22Rv1 (cell line): ENCODE data around the gene SFTPA2.
"Not testable (repeated sequence)": the region's sequence is repeated elsewhere in the genome, so short reads cannot be mapped to it uniquely, and the experiment has no call there.

Experiments used
- H3K27ac ChIP-seq: fragments of 450-650 bp; 2 replicates; pipeline ENCODE4 v1.5.1; 2017
- ZFX ChIP-seq: fragments of 450-650 bp; IDR thresholded peaks from 2 replicates; pipeline ENCODE4 v1.6.1; 2017; ENCODE audit warnings: antibody characterized with exemption, borderline replicate concordance
- TF ChIP-seq, protein P1 (sequence below): fragments of 450-650 bp; IDR thresholded peaks from 2 replicates; pipeline ENCODE4 v1.5.1; 2017; ENCODE audit warnings: mild to moderate bottlenecking

The SFTPA2 gene

DNA sequence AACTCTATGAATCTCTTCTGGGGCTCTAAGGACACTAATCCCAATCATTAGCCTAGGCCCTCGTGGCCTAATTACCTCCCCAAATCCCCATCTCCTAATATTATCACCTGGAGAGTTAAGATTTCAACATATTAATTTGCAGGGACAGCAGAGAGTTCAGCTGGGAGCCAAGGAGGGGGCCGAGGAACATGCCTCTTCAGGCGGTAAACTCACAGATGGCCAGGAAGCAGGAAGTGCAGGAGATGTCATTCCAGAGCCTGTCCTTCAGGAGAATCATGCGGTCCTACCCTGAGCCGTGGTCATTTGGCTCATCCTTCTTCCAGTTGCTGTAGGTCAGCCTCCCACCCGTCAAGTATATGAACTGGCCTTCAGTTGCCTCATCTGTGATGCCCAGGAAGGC lies 21.9 kb upstream of the SFTPA2 start:
- no peak for TF ChIP-seq ZFX
- TF ChIP-seq, protein P1, sequence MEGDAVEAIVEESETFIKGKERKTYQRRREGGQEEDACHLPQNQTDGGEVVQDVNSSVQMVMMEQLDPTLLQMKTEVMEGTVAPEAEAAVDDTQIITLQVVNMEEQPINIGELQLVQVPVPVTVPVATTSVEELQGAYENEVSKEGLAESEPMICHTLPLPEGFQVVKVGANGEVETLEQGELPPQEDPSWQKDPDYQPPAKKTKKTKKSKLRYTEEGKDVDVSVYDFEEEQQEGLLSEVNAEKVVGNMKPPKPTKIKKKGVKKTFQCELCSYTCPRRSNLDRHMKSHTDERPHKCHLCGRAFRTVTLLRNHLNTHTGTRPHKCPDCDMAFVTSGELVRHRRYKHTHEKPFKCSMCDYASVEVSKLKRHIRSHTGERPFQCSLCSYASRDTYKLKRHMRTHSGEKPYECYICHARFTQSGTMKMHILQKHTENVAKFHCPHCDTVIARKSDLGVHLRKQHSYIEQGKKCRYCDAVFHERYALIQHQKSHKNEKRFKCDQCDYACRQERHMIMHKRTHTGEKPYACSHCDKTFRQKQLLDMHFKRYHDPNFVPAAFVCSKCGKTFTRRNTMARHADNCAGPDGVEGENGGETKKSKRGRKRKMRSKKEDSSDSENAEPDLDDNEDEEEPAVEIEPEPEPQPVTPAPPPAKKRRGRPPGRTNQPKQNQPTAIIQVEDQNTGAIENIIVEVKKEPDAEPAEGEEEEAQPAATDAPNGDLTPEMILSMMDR: no peak
- H3K27ac ChIP-seq: no peak overlapping the region

DNA sequence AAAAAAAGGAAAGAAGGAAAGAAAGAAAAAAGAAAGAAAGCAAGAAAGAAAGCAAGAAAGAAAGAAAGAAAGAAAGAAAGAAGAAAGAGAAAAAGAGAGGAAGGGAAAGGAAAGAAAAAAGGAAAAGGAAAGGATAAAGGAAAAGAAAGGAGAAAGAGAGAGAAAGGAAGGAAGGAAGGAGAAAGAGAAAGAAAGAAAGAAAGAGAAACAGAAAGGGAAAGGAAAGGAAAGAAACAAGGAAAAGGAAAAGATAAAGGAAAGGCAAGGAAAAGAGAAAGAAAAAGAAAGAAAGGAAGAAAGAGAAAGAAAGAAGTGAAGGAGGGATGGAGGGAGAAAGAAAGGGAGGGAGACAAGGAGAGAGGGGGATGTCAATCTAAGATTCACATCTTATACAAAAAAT lies 20.8 kb upstream of the SFTPA2 start:
- H3K27ac ChIP-seq: no peak overlapping the region
- TF ChIP-seq, protein P1: no peak
- TF ChIP-seq ZFX: no peak

DNA sequence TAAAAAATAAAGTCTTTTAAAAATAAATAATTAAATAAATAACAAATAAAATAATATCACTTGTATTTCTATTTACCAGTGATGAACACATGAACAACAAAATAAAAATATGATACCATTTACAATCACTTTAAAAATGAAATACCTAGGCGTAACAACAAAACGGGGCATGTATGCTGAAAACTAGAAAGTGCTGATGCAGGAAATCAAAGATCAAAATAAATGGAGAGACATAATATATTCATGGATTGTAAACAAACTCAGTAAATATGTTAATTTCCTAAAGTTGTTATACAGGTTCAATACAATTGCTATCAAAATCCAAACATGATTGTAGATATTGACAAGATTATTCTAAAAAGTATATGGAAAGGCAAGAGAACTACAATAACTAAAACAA lies 19.2 kb upstream of the SFTPA2 start:
- no peak overlapping the region for H3K27ac ChIP-seq
- TF ChIP-seq, protein P1: no peak
- TF ChIP-seq ZFX: no peak

DNA sequence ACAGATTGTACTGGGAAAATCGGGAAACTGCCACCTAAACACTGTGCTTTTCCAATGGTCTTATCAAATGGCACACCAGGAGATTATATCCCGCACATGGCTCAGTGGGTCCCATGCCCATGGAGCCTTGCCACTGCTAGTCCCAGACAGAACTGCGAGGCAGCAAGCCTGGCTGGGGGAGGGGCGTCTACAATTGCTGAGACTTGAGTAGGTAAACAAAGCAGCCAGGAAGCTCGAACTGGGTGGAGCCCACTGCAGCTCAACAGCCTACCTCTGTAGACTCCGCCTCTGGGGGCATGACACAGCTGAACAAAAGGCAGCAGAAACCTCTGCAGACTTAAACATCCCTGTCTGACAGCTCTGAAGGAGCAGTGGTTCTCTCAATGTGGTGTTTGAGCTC lies 10.4 kb upstream of the SFTPA2 start:
- H3K27ac ChIP-seq: not testable (repeated sequence)

DNA sequence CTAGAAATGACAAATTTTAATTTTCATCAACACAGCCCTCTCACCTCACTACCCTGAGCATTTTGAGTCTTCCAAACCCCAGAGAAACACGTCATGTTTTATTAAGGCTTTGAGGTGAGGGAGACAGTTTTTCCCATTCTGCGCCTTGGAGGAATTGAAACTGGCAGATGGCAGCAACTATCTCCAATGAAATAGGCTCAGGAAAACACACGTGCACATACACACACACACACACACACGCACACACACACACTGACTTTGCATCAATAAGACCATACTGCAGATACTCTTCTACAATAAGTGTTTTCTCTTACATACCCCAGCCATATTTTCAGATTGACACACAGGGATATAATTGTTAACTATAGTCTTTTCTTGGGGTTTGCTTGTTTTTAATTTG lies 3.2 kb upstream of the SFTPA2 start:
- no peak overlapping the region for H3K27ac ChIP-seq
- no peak for TF ChIP-seq ZFX
- TF ChIP-seq, protein P1: no peak

DNA sequence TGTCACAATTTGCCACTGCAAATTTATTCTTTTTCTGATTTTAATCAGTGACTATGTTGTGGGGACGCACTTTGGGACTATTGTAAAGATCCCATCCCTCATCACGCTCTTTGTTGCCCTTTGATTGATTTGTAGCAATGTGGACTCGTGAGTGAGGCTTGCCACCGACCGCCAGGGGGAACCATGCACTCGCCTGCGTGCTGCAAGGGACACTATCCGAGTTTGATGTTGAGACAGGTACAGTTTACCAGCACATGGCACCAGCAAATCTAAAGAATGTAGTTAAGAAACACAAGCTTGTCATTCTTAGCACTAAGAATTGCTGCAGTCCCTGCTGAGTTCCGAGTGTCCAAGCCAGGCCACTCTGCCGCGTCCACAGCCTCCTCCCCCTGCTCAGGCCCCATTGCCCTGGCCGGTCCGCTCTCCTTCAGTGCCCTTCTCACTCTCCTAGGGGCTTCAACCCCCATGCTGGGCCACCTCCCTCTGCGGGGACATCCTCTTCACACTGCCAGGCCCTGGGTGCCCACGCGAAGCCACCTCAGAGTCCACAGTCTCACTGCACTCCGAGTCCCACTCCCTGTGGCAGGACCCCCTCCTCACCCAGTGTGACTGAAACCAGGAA lies 2.0 kb upstream of the SFTPA2 start:
- H3K27ac ChIP-seq: no peak overlapping the region
- TF ChIP-seq, protein P1: peak; percentile 96
- no peak for TF ChIP-seq ZFX

DNA sequence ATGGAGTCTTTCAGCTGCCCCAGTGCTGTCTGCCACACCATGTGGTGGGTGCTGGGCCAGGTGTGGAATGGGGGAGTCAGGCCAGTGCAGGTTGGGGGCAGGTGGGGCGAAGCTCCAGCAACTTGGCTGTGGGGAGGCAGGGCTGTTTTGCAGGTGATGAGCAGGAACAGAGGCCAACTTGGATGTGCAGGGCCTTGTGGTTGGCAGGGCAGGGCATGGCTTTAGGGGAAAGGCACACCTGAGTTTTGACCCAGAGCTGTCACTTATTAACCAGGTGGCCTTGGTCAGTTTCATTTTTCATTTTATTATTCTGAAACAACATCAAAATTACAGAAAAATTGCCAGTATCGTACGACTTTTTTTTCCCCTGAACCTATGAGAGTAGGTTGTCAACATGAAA lies 1.1 kb upstream of the SFTPA2 start:
- no peak overlapping the region for H3K27ac ChIP-seq
- no peak for TF ChIP-seq ZFX
- TF ChIP-seq, protein P1: no peak

DNA sequence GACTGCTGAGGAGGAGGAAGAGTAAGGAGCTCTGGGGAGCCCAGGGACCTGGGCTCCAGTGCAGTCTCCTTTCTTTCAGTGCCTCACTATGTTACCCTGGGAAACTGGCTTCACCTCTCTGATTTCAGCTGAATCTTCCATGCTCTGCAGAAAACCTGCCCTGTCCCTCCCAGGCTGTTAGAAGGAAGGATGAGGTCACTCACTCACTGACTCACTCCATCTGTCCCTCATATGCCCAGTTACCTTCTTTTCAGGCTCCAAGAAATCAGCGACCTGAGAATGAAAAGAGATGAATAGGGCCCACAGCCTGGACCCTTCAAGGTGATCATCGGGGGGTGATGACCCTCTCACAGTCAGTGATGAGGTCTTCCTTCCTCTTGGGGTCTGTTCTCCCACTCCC lies 481 bp downstream of the SFTPA2 start:
- TF ChIP-seq, protein P1: no peak
- TF ChIP-seq ZFX: no peak

DNA sequence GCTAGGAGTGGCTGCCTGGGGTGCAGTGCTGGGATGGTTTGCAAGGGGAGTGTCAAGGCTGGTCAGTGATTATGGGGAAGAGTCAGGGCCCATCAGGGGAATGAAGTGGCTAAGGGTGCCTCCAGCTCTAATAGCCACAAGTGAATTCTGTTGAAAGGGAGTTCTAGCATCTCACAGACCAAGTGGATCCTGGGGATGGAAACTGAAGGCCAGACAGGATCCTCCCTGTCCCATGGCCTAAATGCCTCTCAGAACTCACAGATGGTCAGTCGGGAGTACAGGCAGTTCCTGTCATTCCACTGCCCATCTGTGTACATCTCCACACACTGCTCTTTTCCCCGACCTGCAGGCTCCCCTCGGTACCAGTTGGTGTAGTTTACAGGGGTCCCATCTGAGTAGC lies 3.2 kb downstream of the SFTPA2 start:
- H3K27ac ChIP-seq: not testable (repeated sequence)

More for the DNA sequence above, 481 bp downstream of the SFTPA2 start:
- H3K27ac ChIP-seq: no peak overlapping the region
